ENCODE measurements around the gene ST3GAL5.

GRCh38 chr2:85917887-85918795, 29.4 kb upstream of the ST3GAL5 start:
- TF ChIP-seq CTCF (IDR thresholded peaks at IDR 0.05; ENCODE audit: control extremely low read depth in 1 of 3, insufficient read depth in 1 of 3, low read depth in 1 of 3, low read length in 3 of 3), result no peak
- TF ChIP-seq SP1 (IDR thresholded peaks at IDR 0.05; ENCODE audit: low read depth, low read length), result no peak
- no peak for TF ChIP-seq TCF12 (IDR thresholded peaks at IDR 0.05; ENCODE audit: low read depth, low read length)
- TF ChIP-seq RFX5 (IDR thresholded peaks at IDR 0.05; ENCODE audit: borderline replicate concordance, low read depth, low read length), result no peak
- no peak for TF ChIP-seq E2F6 (IDR thresholded peaks at IDR 0.05)

Data from H1 (cell line).